ENCODE data around the gene ABL1.
"Not testable (repeated sequence)": the region's sequence is repeated elsewhere in the genome, so short reads cannot be mapped to it uniquely, and the experiment has no call there.

ABL1 gene

GRCh38 chr9:130903194-130904069, 68.4 kb downstream of the ABL1 start:
- DNase-seq (ENCODE audit: low spot score) = no peak

GRCh38 chr9:130904070-130905044, 69.3 kb downstream of the ABL1 start:
- no peak for DNase-seq (ENCODE audit: low spot score)

GRCh38 chr9:130905125-130905901, 70.3 kb downstream of the ABL1 start:
- DNase-seq (ENCODE audit: low spot score) = no peak

DNA sequence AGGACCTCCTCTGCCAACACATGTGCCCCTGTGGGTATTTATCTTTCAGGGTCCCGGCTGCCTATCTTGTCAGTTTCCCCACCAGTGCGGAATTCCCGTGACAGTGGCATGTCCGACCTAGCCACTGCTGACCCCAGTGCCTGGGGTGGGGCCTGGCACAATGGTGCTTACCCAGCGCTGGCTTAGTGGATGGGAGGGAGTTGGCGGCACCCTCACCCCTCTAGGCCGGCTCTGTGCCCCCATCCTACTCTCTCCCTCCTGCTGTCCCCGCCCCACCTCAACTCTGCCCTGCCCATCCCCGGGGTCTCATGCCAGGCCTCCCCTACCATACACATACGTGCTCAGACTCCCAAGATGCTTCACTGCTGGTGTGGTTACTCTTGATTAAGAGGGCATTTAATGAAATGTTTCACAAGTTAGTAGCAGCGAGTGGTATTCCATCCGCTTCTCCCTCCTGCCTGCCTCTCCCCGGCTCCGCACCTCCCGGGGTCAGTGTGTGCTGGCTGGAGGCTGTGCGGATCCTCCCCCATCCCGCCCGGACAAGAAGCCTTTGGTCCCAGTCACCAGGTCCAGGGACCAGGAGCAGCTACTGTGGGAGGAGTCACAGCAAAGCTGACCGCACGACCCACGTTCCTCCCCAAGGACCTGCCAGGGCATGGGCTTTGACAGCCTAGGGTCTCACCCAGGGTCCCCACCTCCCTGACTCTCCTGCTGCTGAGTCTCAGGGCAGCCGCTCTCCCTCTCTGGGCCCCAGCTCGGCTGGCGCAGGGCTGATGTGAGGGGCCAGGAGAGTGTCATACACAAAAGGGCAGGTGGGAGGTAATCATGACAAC, 71.1 kb downstream of the ABL1 start:
- DNase-seq (ENCODE audit: low spot score) = no peak

- DNase-seq (ENCODE audit: low spot score) = no peak
Measured at GRCh38 chr9:130906735-130907416, 71.8 kb downstream of the ABL1 start.

GRCh38 chr9:130908146-130908877, 73.3 kb downstream of the ABL1 start:
- DNase-seq (ENCODE audit: low spot score) = no peak

DNA sequence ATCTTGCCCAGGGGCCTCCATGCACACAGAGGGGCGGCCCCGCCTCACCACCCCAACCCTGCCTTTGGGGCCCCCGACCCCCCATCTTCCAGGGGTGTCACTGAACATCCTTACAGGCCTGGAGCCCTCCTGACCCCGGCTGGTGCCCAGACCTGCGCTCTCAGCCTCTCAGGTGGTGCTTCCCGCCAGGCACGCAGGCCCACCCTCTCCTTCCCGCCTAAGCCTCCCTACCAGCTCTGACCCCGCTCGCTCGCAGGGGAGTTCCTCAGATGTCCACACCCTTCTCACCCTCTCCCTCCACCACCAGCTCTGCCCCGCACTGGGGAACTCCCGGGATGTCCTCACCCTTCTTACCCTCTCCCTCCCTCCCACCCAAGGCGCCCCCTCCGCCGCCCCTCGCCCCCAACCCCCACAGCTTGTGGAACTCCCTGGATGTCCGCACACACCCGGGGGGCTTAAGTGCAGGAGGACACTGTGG, 73.9 kb downstream of the ABL1 start:
- DNase-seq (ENCODE audit: low spot score) = no peak

DNA sequence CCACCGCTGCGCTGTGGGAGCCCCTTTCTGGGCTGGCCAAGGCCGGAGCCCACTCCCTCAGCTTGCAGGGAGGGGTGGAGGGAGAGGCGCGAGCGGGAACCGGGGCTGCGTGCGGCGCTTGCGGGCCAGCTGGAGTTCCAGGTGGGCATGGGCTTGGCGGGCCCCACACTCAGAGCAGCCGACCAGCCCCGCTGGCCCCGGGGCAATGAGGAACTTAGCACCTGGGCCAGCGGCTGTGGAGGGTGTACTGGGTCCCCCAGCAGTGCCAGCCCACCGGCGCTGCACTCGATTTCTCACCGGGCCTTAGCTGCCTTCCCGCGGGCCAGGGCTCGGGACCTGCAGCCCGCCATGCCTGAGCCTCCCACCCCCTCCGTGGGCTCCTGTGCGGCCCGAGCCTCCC, 75.0 kb downstream of the ABL1 start:
- not testable (repeated sequence) for DNase-seq (ENCODE audit: low spot score)

DNA sequence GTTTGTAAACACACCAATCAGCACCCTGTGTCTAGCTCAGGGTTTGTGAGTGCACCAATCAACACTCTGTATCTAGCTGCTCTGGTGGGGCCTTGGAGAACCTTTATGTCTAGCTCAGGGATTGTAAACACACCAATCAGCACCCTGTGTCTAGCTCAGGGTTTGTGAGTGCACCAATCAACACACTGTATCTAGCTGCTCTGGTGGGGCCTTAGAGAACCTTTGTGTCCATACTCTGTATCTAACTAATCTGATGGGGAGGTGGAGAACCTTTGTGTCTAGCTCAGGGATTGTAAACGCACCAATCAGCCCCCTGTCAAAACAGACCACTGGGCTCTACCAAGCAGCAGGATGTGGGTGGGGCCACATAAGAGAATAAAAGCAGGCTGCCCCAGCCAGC, 75.6 kb downstream of the ABL1 start:
- DNase-seq (ENCODE audit: low spot score) = not testable (repeated sequence)

DNA sequence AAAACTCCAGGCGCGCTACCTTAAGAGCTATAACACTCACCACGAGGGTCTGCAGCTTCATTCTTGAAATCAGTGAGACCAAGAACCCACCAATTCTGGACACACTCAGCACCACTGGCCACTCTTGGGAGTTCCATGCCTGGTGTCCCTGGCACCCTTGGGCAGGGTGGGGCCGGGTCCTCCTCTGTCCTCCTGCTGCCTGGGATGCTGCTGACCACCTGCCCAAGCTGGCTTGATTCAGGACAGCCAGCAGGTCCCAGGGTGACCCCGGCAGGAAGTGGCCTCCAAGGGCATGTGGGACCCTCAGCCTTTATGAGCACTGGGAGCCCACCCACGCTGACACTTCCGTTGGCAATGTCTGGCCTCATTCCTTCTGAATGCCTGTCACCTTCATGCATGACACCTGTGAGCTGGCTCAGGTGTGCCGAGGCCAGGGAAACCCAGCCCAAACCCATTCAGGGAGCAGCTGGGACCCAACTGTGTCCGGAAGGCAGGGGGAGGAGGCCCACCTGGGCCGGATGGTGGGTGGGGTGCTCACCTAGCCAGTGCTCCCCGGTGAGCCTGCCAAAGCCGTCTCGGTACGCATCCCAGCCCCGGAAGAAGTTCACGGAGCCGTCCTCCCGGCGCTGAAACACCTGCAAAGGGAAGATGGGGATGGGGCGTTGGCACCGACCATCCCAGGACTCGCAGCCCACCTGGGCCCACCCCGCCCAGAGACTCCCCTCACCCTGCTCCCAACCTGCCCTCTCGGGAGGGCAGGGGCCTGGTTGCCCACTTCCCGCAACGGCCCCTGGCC, 76.4 kb downstream of the ABL1 start:
- no peak for DNase-seq (ENCODE audit: low spot score)

DNA sequence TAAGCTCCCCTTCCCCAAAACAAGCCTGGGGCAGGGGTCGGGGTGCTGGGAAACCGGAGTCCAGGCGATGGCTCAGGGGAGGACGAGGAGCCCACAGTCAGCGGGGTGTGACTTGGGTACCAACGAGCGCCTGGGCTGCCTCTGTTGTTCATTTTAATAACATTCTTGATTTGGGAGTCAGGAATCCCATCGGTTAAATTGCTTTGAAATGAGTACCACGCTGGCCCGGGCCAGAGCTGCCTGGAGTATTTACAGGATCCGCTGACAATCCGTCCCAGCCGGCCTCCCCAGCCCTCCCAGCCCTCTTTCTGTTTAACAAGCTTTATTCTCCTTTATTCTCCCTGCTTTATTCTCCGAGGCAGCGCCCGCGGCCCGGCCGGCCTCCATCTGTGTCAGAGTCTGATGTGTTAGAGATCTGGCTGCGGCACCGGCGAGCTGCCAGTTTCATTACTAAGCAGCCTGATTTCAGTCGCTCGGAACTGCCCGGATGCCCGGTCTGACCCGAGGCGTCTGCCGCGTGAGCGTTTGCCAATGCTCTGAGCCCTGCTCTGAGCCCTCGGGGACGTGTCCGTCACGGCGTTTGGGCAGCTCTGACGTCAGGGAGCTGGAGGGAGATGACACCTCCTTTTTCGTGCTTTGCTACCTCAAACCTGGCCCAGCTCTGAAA, 78.0 kb downstream of the ABL1 start:
- no peak for DNase-seq (ENCODE audit: low spot score)

GRCh38 chr9:130913599-130914416, 78.8 kb downstream of the ABL1 start:
- no peak for DNase-seq (ENCODE audit: low spot score)

DNA sequence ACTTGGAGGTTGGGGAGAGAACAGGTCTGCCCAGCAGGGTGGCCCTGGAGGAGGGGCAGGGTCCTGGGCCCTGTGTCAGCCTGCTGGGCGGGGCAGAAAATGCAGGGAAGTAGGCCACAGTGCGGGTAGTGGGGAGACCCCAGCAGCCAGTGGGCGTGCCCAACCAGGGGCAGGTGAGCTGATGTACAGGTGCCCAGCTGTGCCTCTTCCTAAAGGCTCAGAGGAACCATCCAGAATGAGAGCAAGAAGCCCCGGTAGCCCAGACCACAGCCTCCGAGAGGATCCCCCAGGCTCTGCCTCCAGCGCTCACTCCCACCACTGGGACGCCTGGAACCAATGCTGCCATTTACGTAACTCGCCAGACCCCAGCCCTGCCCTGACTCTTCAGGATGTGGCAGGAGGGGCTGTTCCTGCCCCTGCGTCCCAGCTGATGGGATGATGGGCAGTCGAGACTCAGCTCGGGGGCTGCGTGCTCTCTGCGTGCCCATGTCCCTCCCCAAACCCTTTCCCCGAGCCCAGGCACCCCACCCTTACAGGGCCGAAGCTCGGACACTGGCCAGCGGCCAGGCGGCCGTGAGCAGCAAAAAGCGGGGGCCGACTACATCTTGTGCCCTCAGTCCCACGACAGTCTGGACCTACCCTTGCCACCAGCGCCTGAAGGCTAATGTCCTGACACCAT, 79.5 kb downstream of the ABL1 start:
- no peak for DNase-seq (ENCODE audit: low spot score)

- DNase-seq (ENCODE audit: low spot score) = no peak
Measured at GRCh38 chr9:130915096-130915447, 80.0 kb downstream of the ABL1 start.

- no peak for DNase-seq (ENCODE audit: low spot score)
Measured at GRCh38 chr9:130917168-130917960, 82.3 kb downstream of the ABL1 start.

Data from hematopoietic multipotent progenitor cell treated with erythropoietin and hydrocortisone succinate and interleukin-3 and kit ligand, for 17 days (in vitro differentiated cells).